ENCODE measurements around the gene FAAH.
"Not testable (repeated sequence)": the region's sequence is repeated elsewhere in the genome, so short reads cannot be mapped to it uniquely, and the experiment has no call there.

Gene FAAH

DNA sequence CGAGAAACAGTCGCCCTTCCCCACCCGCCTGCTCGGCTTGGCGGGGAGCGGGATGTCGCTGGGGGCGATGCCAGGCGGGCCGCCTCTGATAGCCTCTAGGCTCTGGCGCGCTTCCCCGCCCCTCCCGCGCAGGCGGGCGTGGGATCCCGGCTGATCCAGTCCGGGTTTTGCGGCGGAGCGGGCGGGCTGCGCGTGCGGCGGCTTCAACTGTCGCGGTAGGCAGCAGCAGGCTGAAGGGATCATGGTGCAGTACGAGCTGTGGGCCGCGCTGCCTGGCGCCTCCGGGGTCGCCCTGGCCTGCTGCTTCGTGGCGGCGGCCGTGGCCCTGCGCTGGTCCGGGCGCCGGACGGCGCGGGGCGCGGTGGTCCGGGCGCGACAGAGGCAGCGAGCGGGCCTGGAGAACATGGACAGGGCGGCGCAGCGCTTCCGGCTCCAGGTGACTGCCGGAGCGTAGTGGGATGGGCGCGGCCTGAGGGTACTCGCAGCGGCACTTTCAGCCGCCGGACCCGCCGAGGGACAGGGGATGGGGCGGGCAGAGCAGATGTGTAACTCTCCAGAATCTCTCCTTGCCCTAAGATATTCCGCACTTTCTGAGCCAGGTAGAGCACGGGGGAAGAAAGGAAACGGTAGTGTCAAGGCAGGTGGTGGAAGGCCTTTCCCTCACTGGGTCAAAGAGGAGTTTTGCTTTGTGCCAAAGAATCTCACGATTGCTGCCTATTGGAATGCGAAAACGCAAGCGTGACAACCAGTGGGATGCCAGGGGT lies at the start of gene FAAH:
FAAH (plus strand) TSS at position 210 of the 764 bp plus-strand sequence; CDS start at position 242, 32 bp downstream.
- peak; percentile 75 for DNase-seq

DNA sequence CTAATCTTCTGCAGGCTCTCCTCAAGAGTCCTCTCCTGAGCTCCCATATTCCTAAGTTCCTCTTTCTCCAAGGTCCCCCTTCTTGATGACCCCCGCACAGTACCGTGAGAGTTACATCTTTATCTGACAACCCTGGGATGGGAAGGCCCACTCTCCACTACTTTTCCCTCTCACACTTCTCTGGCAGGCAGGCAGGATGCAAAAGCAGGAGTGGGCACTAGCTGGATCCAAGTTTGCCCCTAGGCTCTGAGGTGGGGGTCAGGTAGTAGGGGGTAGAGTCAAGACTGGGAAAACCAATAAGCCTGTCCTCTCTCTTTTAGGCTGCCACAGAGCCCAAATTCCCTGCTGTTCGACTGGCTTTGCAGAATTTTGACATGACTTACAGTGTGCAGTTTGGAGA lies 49.6 kb upstream of the FAAH start:
- no peak for DNase-seq

- no peak for DNase-seq
Measured at GRCh38 chr1:46345281-46345680, 48.8 kb upstream of the FAAH start.

DNA sequence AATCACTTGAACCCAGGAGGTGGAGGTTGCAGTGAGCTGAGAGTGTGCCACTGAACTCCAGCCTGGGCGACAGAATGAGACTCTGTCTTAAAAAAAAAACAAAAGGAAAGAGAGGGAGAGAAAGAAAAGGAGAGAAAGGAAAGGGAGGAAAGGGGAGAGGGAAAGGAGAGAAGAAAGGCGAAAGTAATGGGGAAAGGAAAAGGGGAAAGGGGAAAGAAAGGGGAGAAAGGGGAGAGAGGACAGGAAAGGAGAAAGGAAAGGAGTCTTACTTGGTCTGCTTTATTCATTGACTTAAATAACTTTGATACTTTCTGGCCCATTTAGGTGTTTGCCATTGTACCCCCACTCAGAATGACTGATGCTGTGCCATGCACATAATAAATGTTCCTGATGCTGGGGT lies 41.8 kb upstream of the FAAH start:
- no peak for DNase-seq

DNA sequence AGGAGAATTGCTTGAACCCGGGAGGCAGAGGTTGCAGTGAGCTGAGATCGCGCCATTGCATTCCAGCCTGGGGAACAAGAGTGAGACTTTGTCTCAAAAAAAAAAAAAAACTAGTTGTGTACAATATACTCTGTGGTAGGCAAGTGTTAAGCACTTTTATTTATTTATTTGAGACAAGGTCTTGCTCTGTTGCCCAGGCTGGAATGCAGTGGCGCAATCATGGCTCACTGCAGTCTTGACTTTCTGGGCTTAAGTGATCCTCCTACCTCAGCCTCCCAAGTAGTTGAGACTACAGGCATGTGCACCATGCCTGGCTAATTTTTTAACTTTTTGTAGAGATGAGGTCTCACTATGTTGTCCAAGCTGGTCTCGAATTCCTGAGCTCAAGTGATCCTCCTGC lies 38.2 kb upstream of the FAAH start:
- not testable (repeated sequence) for DNase-seq

GRCh38 chr1:46362158-46362557 lies 32.0 kb upstream of the FAAH start:
- no peak for DNase-seq

DNA sequence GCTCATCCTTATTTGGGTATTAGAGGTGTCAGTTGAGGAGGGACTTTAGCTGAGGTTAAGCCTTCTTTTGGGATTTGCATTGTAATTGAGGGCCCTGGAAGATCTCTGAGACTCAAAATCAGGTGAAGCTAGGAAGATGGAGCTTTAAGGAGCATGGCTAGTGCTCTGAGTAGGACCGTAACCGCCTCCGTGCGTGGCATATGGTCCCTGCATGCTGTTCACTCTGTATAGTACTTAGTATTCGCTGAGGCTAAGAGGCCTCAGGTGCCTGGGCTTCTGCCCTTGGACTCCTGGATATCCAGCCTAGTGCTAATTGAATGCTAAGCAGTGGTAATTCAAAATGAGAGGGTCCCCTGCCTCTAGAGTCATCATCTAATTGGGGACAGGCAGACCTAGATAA lies 31.0 kb upstream of the FAAH start:
- no peak for DNase-seq

DNA sequence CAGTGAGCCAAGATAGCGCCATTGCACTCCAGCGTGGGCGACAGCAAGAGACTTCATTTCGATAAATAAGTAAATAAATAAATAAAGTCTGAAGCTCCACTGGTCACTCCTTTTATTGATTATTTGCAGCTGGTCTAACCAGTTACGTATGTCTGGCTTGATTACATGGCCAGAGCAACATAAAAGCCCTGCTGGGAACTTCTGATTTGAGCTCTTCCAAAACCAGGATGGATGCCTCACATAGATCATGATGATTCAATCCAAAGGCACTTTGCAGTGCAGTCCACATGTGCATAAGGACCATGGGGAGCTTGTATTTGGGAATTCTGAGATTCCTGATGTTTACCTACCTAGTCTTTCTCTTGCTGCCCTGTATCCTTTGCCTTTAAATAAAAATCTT lies 29.5 kb upstream of the FAAH start:
- no peak for DNase-seq

DNA sequence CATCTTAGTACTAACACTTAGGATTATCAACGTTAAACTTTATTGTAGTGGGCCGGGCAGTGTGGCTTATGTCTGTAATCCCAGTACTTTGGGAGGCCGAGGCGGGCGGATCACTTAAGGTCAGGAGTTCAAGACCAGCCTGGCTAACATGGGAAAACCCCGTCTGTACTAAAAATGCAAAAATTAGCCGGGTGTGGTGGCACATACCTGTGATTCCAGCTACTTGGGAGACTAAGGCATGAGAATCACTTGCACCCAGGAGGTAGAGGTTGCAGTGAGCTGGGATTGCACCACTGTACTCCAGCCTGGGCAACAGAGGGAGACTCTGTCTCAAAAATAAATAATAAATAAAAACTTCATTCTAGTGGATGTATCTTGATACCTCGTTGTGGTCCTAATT lies 28.3 kb upstream of the FAAH start:
- not testable (repeated sequence) for DNase-seq

DNA sequence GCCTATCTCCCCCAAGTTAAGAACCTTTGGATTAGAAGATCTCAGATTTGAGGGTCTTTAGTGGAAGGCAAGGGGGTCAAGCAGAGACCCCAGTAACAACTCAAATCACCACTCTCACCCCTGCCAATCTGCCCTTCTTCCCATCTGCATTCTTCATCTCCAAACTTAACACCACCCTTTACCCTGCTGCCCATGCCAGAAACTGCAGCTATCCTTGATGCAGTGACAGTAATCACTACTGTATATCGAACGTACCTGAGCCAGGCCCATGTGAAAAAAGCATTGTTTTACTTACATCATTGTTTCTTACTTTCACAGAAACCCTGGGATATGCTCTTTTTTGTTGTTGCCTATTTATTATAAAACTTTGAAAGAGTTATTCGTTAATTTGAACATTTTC lies 27.0 kb upstream of the FAAH start:
- no peak for DNase-seq

DNA sequence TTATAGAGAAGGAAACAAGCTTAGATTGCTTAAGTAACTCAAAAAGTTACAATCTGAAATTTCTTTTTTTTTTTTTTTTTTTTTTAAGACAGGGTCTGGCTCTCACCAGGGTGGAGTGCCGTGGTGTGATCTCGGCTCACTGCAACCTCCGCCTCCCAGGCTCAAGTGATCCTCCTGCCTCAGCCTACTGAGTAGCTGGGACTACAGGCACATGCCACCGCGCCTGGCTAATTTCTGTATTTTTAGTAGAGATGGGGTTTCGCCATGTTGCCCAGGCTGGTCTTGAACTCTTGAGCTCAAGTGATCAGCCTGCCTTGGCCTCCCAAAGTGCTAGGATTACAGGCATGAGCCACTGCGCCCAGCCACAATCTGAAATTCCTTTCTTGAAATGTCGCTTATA lies 26.4 kb upstream of the FAAH start:
- not testable (repeated sequence) for DNase-seq

DNA sequence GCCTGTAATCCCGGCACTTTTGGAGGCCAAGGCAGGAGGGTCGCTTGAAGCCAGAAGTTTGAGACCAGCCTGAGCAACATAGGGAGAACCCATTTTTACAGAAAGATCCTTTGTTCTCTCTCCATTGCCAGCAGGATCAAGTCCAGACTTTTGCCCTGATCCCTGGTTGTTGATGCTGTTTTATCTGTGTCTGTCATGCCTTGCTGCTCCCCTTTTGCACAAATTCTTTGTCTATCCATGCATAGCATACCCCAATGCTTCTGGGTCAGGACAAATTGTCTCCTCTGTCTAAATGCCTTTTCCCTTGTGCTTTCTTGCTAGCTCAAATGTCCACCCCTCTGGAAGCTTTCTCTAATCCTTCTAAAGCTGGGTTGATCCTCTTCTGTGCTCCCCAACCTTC lies 25.3 kb upstream of the FAAH start:
- DNase-seq = no peak

- no peak for DNase-seq
Measured at GRCh38 chr1:46369542-46370213, 24.4 kb upstream of the FAAH start.

- no peak for DNase-seq
Measured at GRCh38 chr1:46370214-46370633, 23.9 kb upstream of the FAAH start.

- no peak for DNase-seq
Measured at GRCh38 chr1:46372431-46372830, 21.7 kb upstream of the FAAH start.

- no peak for DNase-seq
Measured at GRCh38 chr1:46379996-46380395, 14.1 kb upstream of the FAAH start.

DNA sequence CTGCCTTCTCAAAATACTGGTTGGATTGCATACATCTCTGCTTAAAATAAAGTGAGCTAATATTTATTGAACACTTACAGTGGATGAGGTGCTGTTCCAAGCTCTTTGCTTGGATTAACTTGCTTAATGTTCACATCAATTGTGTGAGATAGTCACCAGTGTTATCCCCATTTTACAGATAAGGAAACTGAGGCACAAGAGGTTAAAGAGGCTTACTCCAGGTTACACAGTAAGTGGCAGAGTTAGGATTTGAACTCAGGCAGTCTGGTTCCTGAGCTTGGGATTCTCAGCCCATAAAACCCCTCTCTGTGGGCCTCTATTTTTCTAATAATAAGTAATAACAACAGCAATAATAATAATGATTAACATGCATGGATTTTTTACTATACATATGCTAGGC lies 13.6 kb upstream of the FAAH start:
- DNase-seq = no peak

DNA sequence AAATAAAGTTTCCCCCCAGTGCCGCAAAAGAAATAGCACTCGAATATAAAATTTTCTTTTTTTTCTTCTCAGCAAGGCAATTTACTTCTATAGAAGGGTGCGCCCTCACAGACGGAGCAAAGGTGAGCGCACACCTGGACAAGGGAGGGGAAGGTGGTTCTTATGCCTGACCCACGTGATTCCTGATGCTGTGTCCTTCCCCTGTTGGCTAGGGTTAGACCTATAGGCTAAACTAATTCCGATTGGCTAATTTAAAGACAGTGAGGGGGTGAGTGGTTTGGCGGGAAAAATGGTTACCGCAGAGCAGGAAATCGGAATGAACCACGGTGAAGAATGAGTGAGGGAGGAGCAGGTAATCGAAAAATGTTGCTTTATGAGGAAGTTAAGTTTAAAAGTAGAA lies 607 bp upstream of the FAAH start:
- DNase-seq = no peak

DNA sequence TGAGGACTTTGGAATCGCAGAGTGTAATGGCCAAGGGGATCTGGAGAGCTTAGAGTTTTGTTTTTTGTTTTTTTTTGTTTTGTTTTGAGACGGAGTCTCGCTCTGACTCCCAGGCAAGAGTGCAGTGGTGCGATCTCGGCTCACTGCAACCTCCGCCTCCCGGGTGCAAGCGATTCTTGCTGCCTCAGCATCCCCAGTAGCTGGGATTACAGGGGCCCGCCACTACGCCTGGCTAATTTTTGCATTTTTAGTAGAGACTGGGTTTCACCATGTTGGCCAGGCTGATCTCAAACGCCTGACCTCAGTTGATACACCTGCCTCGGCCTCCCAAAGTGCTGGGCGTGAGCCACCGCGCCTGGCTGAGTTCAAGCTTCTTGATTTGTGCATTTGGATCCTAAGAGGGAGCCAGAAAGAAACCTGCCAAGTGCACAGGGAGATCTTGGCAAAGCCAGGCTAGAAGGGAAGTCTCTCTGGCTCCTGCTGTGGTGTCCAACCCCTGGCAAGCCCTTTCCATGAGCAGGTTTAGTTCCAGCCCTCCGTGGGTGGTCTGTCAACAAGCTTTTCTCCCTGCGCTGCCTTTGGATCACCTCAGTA lies 852 bp downstream of the FAAH start:
- DNase-seq = peak; percentile 64

DNA sequence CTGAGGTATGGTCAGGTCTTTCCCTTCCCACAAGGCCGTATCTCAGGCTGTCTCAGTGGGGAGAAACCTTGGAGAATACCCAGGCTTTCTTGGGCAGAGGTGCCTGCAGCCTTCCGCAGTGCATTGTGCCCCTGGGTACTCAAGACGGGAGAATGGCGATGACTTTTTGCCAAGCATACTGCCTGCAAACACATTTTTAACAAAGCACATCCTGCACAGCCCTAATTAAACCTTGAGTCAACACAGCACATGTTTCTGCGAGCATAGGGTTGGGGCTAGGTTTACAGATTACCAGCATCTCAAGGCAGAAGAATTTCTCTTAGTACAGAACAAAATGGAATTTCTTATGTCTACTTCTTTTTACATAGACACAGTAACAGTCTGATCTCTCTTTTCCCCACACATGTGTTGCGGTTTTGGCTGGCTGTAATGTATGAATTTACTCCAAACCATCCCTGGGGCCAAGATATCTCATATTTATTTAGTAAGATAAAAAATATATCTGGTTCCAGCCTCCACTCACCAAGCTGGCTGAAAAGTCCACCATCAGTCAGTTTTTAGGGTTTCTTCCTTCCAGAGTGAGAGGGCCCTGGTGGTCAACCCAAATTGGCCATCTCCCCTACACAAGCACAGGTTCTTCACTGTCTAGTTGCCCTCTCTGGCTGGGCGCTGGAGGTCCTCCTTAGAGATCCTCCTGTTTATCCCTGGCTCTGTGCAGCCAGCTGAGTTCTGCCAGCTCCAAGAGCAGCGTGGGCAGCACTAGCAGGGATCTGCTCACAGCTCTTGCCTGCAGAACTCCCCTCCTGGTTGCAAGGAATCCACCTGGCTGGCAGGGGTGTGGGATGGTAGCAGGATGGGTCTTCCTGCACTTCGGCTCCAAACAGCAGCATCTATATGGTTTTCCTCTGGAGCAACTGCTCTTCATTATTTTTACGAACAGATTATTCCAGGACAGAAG lies 2.6 kb downstream of the FAAH start:
- DNase-seq = no peak

- no peak for DNase-seq
Measured at GRCh38 chr1:46399307-46399706, 5.2 kb downstream of the FAAH start.

DNA sequence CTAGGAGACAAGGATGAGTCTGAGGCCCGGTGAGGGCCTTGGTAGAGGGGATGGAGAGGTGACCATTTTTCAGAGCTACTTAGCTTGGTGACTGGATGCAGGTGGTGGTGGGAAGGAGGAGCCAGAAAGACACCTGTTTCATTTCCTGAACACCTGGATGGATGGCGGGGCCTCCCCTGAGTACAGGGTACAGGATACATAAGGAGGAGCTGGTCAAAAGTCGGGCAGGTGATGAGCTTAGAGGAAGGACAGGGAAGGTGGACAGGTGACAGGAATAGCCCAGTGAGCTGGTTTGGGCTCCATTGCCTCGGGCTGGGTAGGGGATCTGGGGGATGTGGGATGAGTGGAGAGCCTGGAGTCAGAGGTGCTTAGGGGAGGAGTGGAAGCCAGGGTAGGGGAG lies 6.3 kb downstream of the FAAH start:
- DNase-seq = no peak
